WTC11 (cell line): ENCODE measurements around the gene FBXO3. TPM values are rescaled to one million over a fixed set of nuclear protein-coding genes. Genes with fewer than 3 reads are reported as not detected.

Experiments used
- ATAC-seq: fragments of 200-7000 bp; cut with Tn5 transposase; 2 replicates; pipeline ENCODE4 v1.10.0; 2021; ENCODE audit warnings: mild to moderate bottlenecking, moderate library complexity
- CTCF ChIA-PET: fragments of 300-600 bp; sonication (Branson Sonifier 250); formaldehyde crosslinking; loops from one replicate; lab custom pipeline; 2021; ENCODE audit warnings: antibody characterized with exemption; lab: Charles Lee
- POLR2A ChIA-PET: fragments of 350-600 bp; sonication (Branson Sonifier 250); formaldehyde crosslinking; loops from one replicate; lab custom pipeline; 2021; ENCODE audit warnings: antibody characterized with exemption; lab: Charles Lee
- DNase-seq: peaks from one replicate; pipeline ENCODE4 v3.0.0; 2021; ENCODE audit warnings: low spot score
- H3K27ac Mint-ChIP-seq: 2 replicates; pipeline ENCODE4 v1.8.0; 2021; ENCODE audit warnings: mixed read lengths
- H3K27me3 Mint-ChIP-seq: 2 replicates; pipeline ENCODE4 v1.8.0; 2021; ENCODE audit warnings: low read depth, mild to moderate bottlenecking, moderate library complexity, mixed read lengths
- H3K36me3 Mint-ChIP-seq: 2 replicates; pipeline ENCODE4 v1.8.0; 2021; ENCODE audit warnings: mixed read lengths
- H3K4me1 Mint-ChIP-seq: 2 replicates; pipeline ENCODE4 v1.8.0; 2022; ENCODE audit warnings: mixed read lengths
- H3K4me3 Mint-ChIP-seq: 2 replicates; pipeline ENCODE4 v1.8.0; 2021; ENCODE audit warnings: mild to moderate bottlenecking, moderate library complexity, mixed read lengths
- H3K9me3 Mint-ChIP-seq: 2 replicates; pipeline ENCODE4 v1.8.0; 2021; ENCODE audit warnings: mixed read lengths
- ARID4B ChIP-seq: sonication (generic); formaldehyde crosslinking; IDR thresholded peaks from 2 replicates; pipeline ENCODE4 v1.8.0; 2023; ENCODE audit warnings: missing genetic modification reagents, mild to moderate bottlenecking, borderline replicate concordance
- ATF1 ChIP-seq: sonication (generic); formaldehyde crosslinking; IDR thresholded peaks from 2 replicates; pipeline ENCODE4 v1.8.1; 2023; ENCODE audit warnings: mild to moderate bottlenecking, moderate library complexity, missing genetic modification reagents
- CREM ChIP-seq: sonication (generic); formaldehyde crosslinking; IDR thresholded peaks from 2 replicates; pipeline ENCODE4 v1.8.1; 2022; ENCODE audit warnings: mild to moderate bottlenecking, missing genetic modification reagents, moderate library complexity
- E2F4 ChIP-seq: sonication (generic); formaldehyde crosslinking; IDR thresholded peaks from 2 replicates; pipeline ENCODE4 v1.8.1; 2022; ENCODE audit warnings: low read depth, mild to moderate bottlenecking, moderate library complexity, missing genetic modification reagents, borderline replicate concordance
- ERG ChIP-seq: fragments of 250-450 bp; sonication (Bioruptor Pico); IDR thresholded peaks from 2 replicates; pipeline ENCODE4 v1.8.0; 2021; ENCODE audit warnings: mild to moderate bottlenecking
- ETV6 ChIP-seq: sonication (generic); formaldehyde crosslinking; IDR thresholded peaks from 2 replicates; pipeline ENCODE4 v1.8.1; 2022; ENCODE audit warnings: mild to moderate bottlenecking, missing genetic modification reagents
- FOXP4 ChIP-seq: sonication (generic); formaldehyde crosslinking; IDR thresholded peaks from 2 replicates; pipeline ENCODE4 v1.8.0; 2022; ENCODE audit warnings: mild to moderate bottlenecking, missing genetic modification reagents
- GTF2I ChIP-seq: fragments of 250-450 bp; sonication (Bioruptor Pico); conservative IDR thresholded peaks from 2 replicates; pipeline ENCODE4 v1.4.0; 2021; ENCODE audit warnings: mild to moderate bottlenecking
- IRF1 ChIP-seq: sonication (generic); formaldehyde crosslinking; IDR thresholded peaks from 2 replicates; pipeline ENCODE4 v1.8.0; 2023; ENCODE audit warnings: missing genetic modification reagents
- JAZF1 ChIP-seq: fragments of 250-450 bp; sonication (Bioruptor Pico); IDR thresholded peaks from 2 replicates; pipeline ENCODE4 v1.9.0; 2021; ENCODE audit warnings: moderate library complexity, mild to moderate bottlenecking, inconsistent platforms
- NR2C2 ChIP-seq: sonication (generic); formaldehyde crosslinking; IDR thresholded peaks from 2 replicates; pipeline ENCODE4 v1.8.0; 2022; ENCODE audit warnings: mild to moderate bottlenecking, missing genetic modification reagents
- PRRX2 ChIP-seq: fragments of 250-450 bp; sonication (Bioruptor Pico); IDR thresholded peaks from 2 replicates; pipeline ENCODE4 v1.8.0; 2021; ENCODE audit warnings: mild to moderate bottlenecking
- TCF7 ChIP-seq: sonication (generic); formaldehyde crosslinking; IDR thresholded peaks from 2 replicates; pipeline ENCODE4 v1.8.0; 2022; ENCODE audit warnings: mild to moderate bottlenecking, low read depth, missing genetic modification reagents, moderate library complexity
- ZNF121 ChIP-seq: sonication (generic); formaldehyde crosslinking; IDR thresholded peaks from 2 replicates; pipeline ENCODE4 v1.8.0; 2023; ENCODE audit warnings: missing genetic modification reagents
- ZNF416 ChIP-seq: fragments of 250-450 bp; sonication (Bioruptor Pico); IDR thresholded peaks from 2 replicates; pipeline ENCODE4 v1.9.0; 2021; ENCODE audit warnings: mild to moderate bottlenecking, inconsistent platforms
- total RNA-seq: library from RNA; stranded (reverse); gene quantifications from 3 replicates; pipeline ENCODE4 v1.2.3, GENCODE V29; 2021
- TF ChIP-seq, protein P1 (sequence below): sonication (generic); formaldehyde crosslinking; IDR thresholded peaks from 2 replicates; pipeline ENCODE4 v1.8.1; 2023; ENCODE audit warnings: mild to moderate bottlenecking, missing genetic modification reagents, moderate library complexity
- TF ChIP-seq, protein P2 (sequence below): fragments of 250-450 bp; sonication (Bioruptor Pico); IDR thresholded peaks from 2 replicates; pipeline ENCODE4 v1.9.0; 2021; ENCODE audit warnings: mild to moderate bottlenecking, borderline replicate concordance
- TF ChIP-seq, protein P3 (sequence below): fragments of 250-450 bp; sonication (Bioruptor Pico); conservative IDR thresholded peaks from 2 replicates; pipeline ENCODE4 v1.9.0; 2021; ENCODE audit warnings: mild to moderate bottlenecking

Gene FBXO3
- total RNA-seq, 1 experiment from 2014 or later, result 14.5 TPM

GRCh38 chr11:33716243-33716642, 58.1 kb downstream of the FBXO3 start:
- ATAC-seq (no peak; the same call in 1 of the 2 replicates), DNase-seq (no peak)
- TF ChIP-seq E2F4 (CRISPR knock-in tag) (no peak), CREM (CRISPR knock-in tag) (no peak), ZNF121 (CRISPR knock-in tag) (no peak), ARID4B (no peak), GTF2I (no peak), ETV6 (CRISPR knock-in tag) (no peak), ERG (CRISPR knock-in tag) (no peak), PRRX2 (CRISPR knock-in tag) (no peak), IRF1 (CRISPR knock-in tag) (no peak), JAZF1 (CRISPR knock-in tag) (no peak)
- TF ChIP-seq, protein P1, sequence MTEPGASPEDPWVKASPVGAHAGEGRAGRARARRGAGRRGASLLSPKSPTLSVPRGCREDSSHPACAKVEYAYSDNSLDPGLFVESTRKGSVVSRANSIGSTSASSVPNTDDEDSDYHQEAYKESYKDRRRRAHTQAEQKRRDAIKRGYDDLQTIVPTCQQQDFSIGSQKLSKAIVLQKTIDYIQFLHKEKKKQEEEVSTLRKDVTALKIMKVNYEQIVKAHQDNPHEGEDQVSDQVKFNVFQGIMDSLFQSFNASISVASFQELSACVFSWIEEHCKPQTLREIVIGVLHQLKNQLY (CRISPR knock-in tag), result no peak
- TF ChIP-seq, protein P2, sequence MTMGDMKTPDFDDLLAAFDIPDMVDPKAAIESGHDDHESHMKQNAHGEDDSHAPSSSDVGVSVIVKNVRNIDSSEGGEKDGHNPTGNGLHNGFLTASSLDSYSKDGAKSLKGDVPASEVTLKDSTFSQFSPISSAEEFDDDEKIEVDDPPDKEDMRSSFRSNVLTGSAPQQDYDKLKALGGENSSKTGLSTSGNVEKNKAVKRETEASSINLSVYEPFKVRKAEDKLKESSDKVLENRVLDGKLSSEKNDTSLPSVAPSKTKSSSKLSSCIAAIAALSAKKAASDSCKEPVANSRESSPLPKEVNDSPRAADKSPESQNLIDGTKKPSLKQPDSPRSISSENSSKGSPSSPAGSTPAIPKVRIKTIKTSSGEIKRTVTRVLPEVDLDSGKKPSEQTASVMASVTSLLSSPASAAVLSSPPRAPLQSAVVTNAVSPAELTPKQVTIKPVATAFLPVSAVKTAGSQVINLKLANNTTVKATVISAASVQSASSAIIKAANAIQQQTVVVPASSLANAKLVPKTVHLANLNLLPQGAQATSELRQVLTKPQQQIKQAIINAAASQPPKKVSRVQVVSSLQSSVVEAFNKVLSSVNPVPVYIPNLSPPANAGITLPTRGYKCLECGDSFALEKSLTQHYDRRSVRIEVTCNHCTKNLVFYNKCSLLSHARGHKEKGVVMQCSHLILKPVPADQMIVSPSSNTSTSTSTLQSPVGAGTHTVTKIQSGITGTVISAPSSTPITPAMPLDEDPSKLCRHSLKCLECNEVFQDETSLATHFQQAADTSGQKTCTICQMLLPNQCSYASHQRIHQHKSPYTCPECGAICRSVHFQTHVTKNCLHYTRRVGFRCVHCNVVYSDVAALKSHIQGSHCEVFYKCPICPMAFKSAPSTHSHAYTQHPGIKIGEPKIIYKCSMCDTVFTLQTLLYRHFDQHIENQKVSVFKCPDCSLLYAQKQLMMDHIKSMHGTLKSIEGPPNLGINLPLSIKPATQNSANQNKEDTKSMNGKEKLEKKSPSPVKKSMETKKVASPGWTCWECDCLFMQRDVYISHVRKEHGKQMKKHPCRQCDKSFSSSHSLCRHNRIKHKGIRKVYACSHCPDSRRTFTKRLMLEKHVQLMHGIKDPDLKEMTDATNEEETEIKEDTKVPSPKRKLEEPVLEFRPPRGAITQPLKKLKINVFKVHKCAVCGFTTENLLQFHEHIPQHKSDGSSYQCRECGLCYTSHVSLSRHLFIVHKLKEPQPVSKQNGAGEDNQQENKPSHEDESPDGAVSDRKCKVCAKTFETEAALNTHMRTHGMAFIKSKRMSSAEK, result no peak
- CTCF ChIA-PET, result interaction anchor here (0.9 to 3.4 kb wide), 11 partner anchors 16 to 280 kb away, joined by 3 to 22 read pairs (median 5); partner anchors contain the start of gene CD59
- Mint-ChIP-seq H3K36me3 (peaks cover 16% of the 10 kb centered on the region), H3K4me3 (no peak overlapping the region), H3K9me3 (no peaks in the 10 kb centered on the region), H3K4me1 (no peaks in the 10 kb centered on the region), H3K27ac (no peak overlapping the region), H3K27me3 (no peaks in the 10 kb centered on the region)
- POLR2A ChIA-PET, result no interaction called here

DNA sequence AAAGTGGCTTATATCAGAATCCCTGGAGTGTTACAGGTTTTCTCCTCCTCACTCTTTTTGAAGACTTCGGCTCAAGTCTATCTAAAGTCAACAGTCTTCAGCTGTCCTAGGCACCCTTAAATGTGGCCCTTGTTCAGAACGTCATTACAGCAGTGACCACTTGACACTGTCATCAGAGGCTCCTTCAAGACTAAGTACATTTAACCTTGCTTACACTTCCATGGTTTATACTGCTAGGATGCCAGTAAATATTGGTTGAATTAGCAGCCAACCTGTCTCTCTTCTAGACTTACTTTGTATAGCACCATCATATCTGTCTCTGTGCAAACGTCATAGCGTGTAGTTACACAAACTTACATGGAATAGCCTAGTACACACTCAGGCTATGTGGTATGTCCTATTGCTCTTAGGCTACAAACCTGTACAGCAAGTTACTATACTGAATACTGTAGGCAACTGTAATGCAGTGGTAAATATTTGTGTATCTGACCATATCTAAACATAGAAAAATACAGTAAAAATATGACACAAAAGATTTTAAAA, 60.4 kb downstream of the FBXO3 start:
- ChIA-PET CTCF (no interaction called here), POLR2A (interaction anchor here (0.7 kb wide), 1 partner anchor 10 kb away, joined by 3 read pairs; no protein-coding TSS in a partner anchor)
- no peak for DNase-seq
- Mint-ChIP-seq H3K4me3 (no peak overlapping the region), H3K4me1 (no peaks in the 10 kb centered on the region), H3K9me3 (no peaks in the 10 kb centered on the region), H3K27ac (no peak overlapping the region), H3K36me3 (peaks cover 15% of the 10 kb centered on the region; the same call in 1 of the 2 replicates), H3K27me3 (no peaks in the 10 kb centered on the region)
- no peak for ATAC-seq
- TF ChIP-seq, protein P3, sequence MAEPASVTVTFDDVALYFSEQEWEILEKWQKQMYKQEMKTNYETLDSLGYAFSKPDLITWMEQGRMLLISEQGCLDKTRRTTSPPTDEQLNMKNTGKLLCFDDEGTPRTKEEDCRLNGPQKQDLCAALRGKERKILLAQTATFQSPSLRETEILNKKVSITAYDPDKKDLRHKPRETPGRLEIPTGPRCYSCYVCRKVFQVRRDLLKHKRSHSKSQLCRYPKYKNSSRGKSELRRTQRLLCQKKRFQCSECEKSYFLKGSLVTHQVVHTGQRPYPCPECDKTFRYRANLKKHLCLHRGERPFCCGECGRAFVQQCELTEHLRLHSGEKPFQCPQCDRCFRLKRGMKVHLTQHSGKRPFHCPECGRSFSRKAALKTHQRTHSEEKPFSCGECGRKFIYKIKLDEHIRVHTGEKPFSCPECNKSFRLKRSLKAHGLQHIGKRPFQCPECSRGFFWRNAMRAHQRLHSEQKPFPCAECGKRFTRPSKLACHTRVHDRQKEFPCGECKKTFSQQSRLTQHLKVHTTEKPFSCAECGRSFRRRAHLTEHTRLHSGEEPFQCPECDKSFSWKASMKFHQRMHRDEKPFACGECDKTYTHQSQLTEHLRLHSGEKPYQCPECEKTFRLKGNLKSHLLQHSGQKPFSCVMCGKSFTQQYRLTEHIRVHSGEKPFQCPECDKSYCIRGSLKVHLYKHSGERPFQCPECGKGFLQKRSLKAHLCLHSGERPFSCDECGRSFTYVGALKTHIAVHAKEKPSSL (CRISPR knock-in tag), result no peak
- TF ChIP-seq NR2C2 (CRISPR knock-in tag), result no peak
- TF ChIP-seq FOXP4 (CRISPR knock-in tag), result no peak
- no peak for TF ChIP-seq ATF1 (CRISPR knock-in tag)
- no peak for TF ChIP-seq ZNF416 (CRISPR knock-in tag)
- TF ChIP-seq TCF7 (CRISPR knock-in tag), result no peak
- TF ChIP-seq ZNF121 (CRISPR knock-in tag), result no peak
